T-helper 1 cell treated with Interleukin-12 subunit alpha and Interleukin-12 subunit beta and Interleukin-4 antibody, amounts not matched to agents 30 μg/mL and 1 μg/mL, for 36 hours (primary cell): ENCODE data around the gene HIPK2.
A peak's percentile ranks its signal among the peaks of the same experiment; 100 is the strongest.

Source experiments
- H3K27ac Mint-ChIP-seq: one replicate; pipeline ENCODE4 v1.8.0; 2021; ENCODE audit warnings: mild to moderate bottlenecking, mixed read lengths
- H3K27me3 Mint-ChIP-seq: one replicate; pipeline ENCODE4 v1.8.0; 2021; ENCODE audit warnings: low read depth, mixed read lengths
- H3K36me3 Mint-ChIP-seq: one replicate; pipeline ENCODE4 v1.8.0; 2021; ENCODE audit warnings: low read depth, mixed read lengths
- H3K4me1 Mint-ChIP-seq: one replicate; pipeline ENCODE4 v1.8.0; 2021; ENCODE audit warnings: low read depth, mixed read lengths
- H3K4me3 Mint-ChIP-seq: one replicate; pipeline ENCODE4 v1.8.0; 2021; ENCODE audit warnings: mild to moderate bottlenecking, moderate library complexity, mixed read lengths
- H3K9me3 Mint-ChIP-seq: one replicate; pipeline ENCODE4 v1.8.0; 2021; ENCODE audit warnings: mixed read lengths

HIPK2 gene

GRCh38 chr7:139772873-139773272, 4.9 kb downstream of the HIPK2 start:
- Mint-ChIP-seq H3K36me3 (peaks cover 16% of the 10 kb centered on the region), H3K4me3 (no peak overlapping the region), H3K27me3 (no peaks in the 10 kb centered on the region), H3K27ac (no peak overlapping the region), H3K9me3 (no peaks in the 10 kb centered on the region), H3K4me1 (peaks cover 65% of the 10 kb centered on the region)

- Mint-ChIP-seq H3K27me3 (no peaks in the 10 kb centered on the region), H3K4me3 (no peak overlapping the region), H3K36me3 (peaks cover 20% of the 10 kb centered on the region), H3K4me1 (peaks cover 72% of the 10 kb centered on the region), H3K9me3 (no peaks in the 10 kb centered on the region), H3K27ac (no peak overlapping the region)
Measured at GRCh38 chr7:139772115-139772514, 5.7 kb downstream of the HIPK2 start.

- Mint-ChIP-seq H3K4me1 (peaks cover 73% of the 10 kb centered on the region), H3K9me3 (no peaks in the 10 kb centered on the region), H3K36me3 (peaks cover 20% of the 10 kb centered on the region), H3K4me3 (no peak overlapping the region), H3K27me3 (no peaks in the 10 kb centered on the region), H3K27ac (peak overlapping the region; percentile 21)
Measured at GRCh38 chr7:139771001-139771956, 6.5 kb downstream of the HIPK2 start.

- Mint-ChIP-seq H3K36me3 (peaks cover 23% of the 10 kb centered on the region), H3K9me3 (no peaks in the 10 kb centered on the region), H3K4me1 (peaks cover 65% of the 10 kb centered on the region), H3K27ac (peak overlapping the region; percentile 43), H3K4me3 (peak overlapping the region; percentile 30), H3K27me3 (no peaks in the 10 kb centered on the region)
Measured at GRCh38 chr7:139769761-139770160, 8.0 kb downstream of the HIPK2 start.

GRCh38 chr7:139769066-139769465, 8.7 kb downstream of the HIPK2 start:
- Mint-ChIP-seq H3K36me3 (peaks cover 26% of the 10 kb centered on the region), H3K27me3 (no peaks in the 10 kb centered on the region), H3K4me3 (peak overlapping the region; percentile 30), H3K4me1 (peaks cover 60% of the 10 kb centered on the region), H3K27ac (peak overlapping the region; percentile 90), H3K9me3 (no peaks in the 10 kb centered on the region)

GRCh38 chr7:139768249-139768824, 9.5 kb downstream of the HIPK2 start:
- peak overlapping the region; percentile 70 for H3K4me3 Mint-ChIP-seq
- peaks cover 30% of the 10 kb centered on the region for H3K36me3 Mint-ChIP-seq
- H3K9me3 Mint-ChIP-seq, result no peaks in the 10 kb centered on the region
- peaks cover 52% of the 10 kb centered on the region for H3K4me1 Mint-ChIP-seq
- peak overlapping the region; percentile 90 for H3K27ac Mint-ChIP-seq
- no peaks in the 10 kb centered on the region for H3K27me3 Mint-ChIP-seq

- Mint-ChIP-seq H3K9me3 (no peaks in the 10 kb centered on the region), H3K36me3 (peaks cover 31% of the 10 kb centered on the region), H3K27ac (peak overlapping the region; percentile 90), H3K4me1 (peaks cover 51% of the 10 kb centered on the region), H3K4me3 (peak overlapping the region; percentile 70), H3K27me3 (no peaks in the 10 kb centered on the region)
Measured at GRCh38 chr7:139767561-139767982, 10.2 kb downstream of the HIPK2 start.

GRCh38 chr7:139765143-139765542, 12.7 kb downstream of the HIPK2 start:
- H3K9me3 Mint-ChIP-seq, result no peaks in the 10 kb centered on the region
- no peak overlapping the region for H3K4me3 Mint-ChIP-seq
- H3K27me3 Mint-ChIP-seq, result no peaks in the 10 kb centered on the region
- H3K4me1 Mint-ChIP-seq, result peaks cover 52% of the 10 kb centered on the region
- no peak overlapping the region for H3K27ac Mint-ChIP-seq
- H3K36me3 Mint-ChIP-seq, result peaks cover 28% of the 10 kb centered on the region

- Mint-ChIP-seq H3K4me1 (peaks cover 44% of the 10 kb centered on the region), H3K27me3 (no peaks in the 10 kb centered on the region), H3K4me3 (no peak overlapping the region), H3K9me3 (no peaks in the 10 kb centered on the region), H3K36me3 (peaks cover 27% of the 10 kb centered on the region), H3K27ac (no peak overlapping the region)
Measured at GRCh38 chr7:139763330-139763729, 14.5 kb downstream of the HIPK2 start.

- Mint-ChIP-seq H3K9me3 (no peaks in the 10 kb centered on the region), H3K4me3 (no peak overlapping the region), H3K36me3 (peaks cover 27% of the 10 kb centered on the region), H3K27ac (no peak overlapping the region), H3K27me3 (no peaks in the 10 kb centered on the region), H3K4me1 (peaks cover 39% of the 10 kb centered on the region)
Measured at GRCh38 chr7:139762886-139763285, 14.9 kb downstream of the HIPK2 start.

- no peaks in the 10 kb centered on the region for H3K9me3 Mint-ChIP-seq
- H3K4me1 Mint-ChIP-seq, result peaks cover 41% of the 10 kb centered on the region
- H3K27me3 Mint-ChIP-seq, result no peaks in the 10 kb centered on the region
- H3K4me3 Mint-ChIP-seq, result no peak overlapping the region
- H3K27ac Mint-ChIP-seq, result no peak overlapping the region
- peaks cover 15% of the 10 kb centered on the region for H3K36me3 Mint-ChIP-seq
Measured at GRCh38 chr7:139758388-139758787, 19.4 kb downstream of the HIPK2 start.

- H3K9me3 Mint-ChIP-seq, result no peaks in the 10 kb centered on the region
- no peaks in the 10 kb centered on the region for H3K27me3 Mint-ChIP-seq
- no peak overlapping the region for H3K27ac Mint-ChIP-seq
- no peak overlapping the region for H3K4me3 Mint-ChIP-seq
- peaks cover 15% of the 10 kb centered on the region for H3K36me3 Mint-ChIP-seq
- H3K4me1 Mint-ChIP-seq, result peaks cover 42% of the 10 kb centered on the region
Measured at GRCh38 chr7:139757968-139758367, 19.8 kb downstream of the HIPK2 start.

GRCh38 chr7:139753693-139754111, 24.1 kb downstream of the HIPK2 start:
- no peak overlapping the region for H3K27ac Mint-ChIP-seq
- H3K4me1 Mint-ChIP-seq, result peaks cover 22% of the 10 kb centered on the region
- H3K36me3 Mint-ChIP-seq, result peaks cover 4% of the 10 kb centered on the region
- H3K4me3 Mint-ChIP-seq, result no peak overlapping the region
- no peaks in the 10 kb centered on the region for H3K9me3 Mint-ChIP-seq
- H3K27me3 Mint-ChIP-seq, result no peaks in the 10 kb centered on the region

GRCh38 chr7:139753081-139753692, 24.6 kb downstream of the HIPK2 start:
- no peaks in the 10 kb centered on the region for H3K27me3 Mint-ChIP-seq
- H3K9me3 Mint-ChIP-seq, result no peaks in the 10 kb centered on the region
- H3K4me1 Mint-ChIP-seq, result peaks cover 20% of the 10 kb centered on the region
- no peak overlapping the region for H3K4me3 Mint-ChIP-seq
- H3K27ac Mint-ChIP-seq, result no peak overlapping the region
- H3K36me3 Mint-ChIP-seq, result peaks cover 4% of the 10 kb centered on the region

- no peaks in the 10 kb centered on the region for H3K27me3 Mint-ChIP-seq
- H3K4me3 Mint-ChIP-seq, result no peak overlapping the region
- no peaks in the 10 kb centered on the region for H3K9me3 Mint-ChIP-seq
- peaks cover 20% of the 10 kb centered on the region for H3K4me1 Mint-ChIP-seq
- H3K36me3 Mint-ChIP-seq, result peaks cover 4% of the 10 kb centered on the region
- no peak overlapping the region for H3K27ac Mint-ChIP-seq
Measured at GRCh38 chr7:139752604-139753003, 25.2 kb downstream of the HIPK2 start.
